ENCODE results near the gene SGSM2. TPM values are rescaled to one million over a fixed set of nuclear protein-coding genes. Genes with fewer than 3 reads are reported as not detected.
A peak's percentile ranks its signal among the peaks of the same experiment; 100 is the strongest.

SGSM2 gene, protein sequence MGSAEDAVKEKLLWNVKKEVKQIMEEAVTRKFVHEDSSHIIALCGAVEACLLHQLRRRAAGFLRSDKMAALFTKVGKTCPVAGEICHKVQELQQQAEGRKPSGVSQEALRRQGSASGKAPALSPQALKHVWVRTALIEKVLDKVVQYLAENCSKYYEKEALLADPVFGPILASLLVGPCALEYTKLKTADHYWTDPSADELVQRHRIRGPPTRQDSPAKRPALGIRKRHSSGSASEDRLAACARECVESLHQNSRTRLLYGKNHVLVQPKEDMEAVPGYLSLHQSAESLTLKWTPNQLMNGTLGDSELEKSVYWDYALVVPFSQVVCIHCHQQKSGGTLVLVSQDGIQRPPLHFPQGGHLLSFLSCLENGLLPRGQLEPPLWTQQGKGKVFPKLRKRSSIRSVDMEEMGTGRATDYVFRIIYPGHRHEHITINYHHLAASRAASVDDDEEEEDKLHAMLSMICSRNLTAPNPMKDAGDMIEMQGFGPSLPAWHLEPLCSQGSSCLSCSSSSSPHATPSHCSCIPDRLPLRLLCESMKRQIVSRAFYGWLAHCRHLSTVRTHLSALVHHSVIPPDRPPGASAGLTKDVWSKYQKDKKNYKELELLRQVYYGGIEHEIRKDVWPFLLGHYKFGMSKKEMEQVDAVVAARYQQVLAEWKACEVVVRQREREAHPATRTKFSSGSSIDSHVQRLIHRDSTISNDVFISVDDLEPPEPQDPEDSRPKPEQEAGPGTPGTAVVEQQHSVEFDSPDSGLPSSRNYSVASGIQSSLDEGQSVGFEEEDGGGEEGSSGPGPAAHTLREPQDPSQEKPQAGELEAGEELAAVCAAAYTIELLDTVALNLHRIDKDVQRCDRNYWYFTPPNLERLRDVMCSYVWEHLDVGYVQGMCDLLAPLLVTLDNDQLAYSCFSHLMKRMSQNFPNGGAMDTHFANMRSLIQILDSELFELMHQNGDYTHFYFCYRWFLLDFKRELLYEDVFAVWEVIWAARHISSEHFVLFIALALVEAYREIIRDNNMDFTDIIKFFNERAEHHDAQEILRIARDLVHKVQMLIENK
- 31.0 and 47.3 TPM in 2 replicates for total RNA-seq (ENCODE audit: low replicate concordance)

DNA sequence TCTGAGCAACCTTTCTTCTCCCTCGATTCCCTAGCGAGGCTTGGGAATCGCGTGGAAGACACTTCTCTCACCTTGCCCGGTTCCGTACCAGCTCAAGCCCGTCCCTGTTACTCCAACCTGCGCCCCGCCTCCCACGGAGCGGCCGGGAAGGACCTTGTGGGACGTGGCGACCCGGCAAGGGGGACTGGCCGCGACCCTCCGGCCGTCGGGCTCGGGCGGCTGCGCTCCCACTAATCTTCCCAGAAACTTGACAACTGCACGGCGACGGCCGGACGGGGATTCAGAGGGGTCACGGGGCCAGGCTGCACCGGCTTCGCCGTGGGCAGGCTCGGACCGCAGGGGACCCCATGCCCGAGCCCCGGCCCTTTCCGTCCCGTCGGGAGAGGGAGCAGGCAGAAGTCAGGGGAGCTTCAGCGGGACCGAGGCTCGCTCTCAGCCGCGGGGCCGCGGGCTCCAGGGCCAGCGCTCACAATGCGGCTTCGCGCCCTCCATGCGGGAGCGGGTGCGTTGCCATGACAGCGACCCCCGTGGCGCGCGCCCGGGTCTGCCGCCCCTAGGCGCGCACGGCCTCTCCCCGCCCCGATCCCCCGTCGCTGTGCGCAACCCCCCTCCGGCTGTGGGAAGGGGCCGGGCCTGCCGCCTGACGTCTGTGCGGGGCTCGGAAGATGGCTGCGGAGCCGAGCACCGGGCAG is at the start of gene SGSM2:
Gene SGSM2, plus strand, starts transcription at position 650 of the 692 bp plus-strand sequence. CDS start 188 bp downstream, outside the sequence.
- peak; percentile 16 for DNase-seq (ENCODE audit: low read depth)
- TF ChIP-seq CTCF (IDR thresholded peaks at IDR 0.05; ENCODE audit: insufficient read depth, low read length) = no peak

GRCh38 chr17:2289878-2290478 is 47.3 kb upstream of the SGSM2 start:
- no peak for TF ChIP-seq CTCF (IDR thresholded peaks at IDR 0.05; ENCODE audit: insufficient read depth, low read length)
- no peak for DNase-seq (ENCODE audit: low read depth)
- H3K4me3 ChIP-seq (ENCODE audit: low read depth, low read length) = no peak overlapping the region

More for the DNA sequence above, at the start of gene SGSM2:
- peak within 1 kb of the TSS; percentile 94 for H3K4me3 ChIP-seq (ENCODE audit: low read depth, low read length)

DNA sequence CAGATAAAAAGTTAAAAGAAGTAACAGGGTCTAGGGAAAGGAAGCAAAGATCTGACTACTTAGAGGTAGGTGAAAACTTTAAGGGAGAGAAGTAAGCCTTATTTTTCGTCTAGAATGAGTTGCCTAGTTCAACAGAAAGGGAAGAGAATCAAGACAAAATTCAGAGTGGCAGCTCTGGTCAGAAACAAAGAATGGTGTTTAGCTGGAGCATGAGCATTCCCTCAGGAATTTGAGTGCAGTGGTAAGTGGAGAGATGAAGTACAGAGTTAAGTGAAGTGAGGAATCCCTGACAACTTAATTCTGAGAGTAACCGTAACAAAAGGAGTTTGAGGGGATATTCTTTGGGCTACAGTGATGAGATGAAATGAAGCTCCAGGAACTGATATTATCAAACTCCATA is 45.2 kb upstream of the SGSM2 start:
- H3K4me3 ChIP-seq (ENCODE audit: low read depth, low read length) = no peak overlapping the region
- DNase-seq (ENCODE audit: low read depth) = no peak
- no peak for TF ChIP-seq CTCF (IDR thresholded peaks at IDR 0.05; ENCODE audit: insufficient read depth, low read length)

DNA sequence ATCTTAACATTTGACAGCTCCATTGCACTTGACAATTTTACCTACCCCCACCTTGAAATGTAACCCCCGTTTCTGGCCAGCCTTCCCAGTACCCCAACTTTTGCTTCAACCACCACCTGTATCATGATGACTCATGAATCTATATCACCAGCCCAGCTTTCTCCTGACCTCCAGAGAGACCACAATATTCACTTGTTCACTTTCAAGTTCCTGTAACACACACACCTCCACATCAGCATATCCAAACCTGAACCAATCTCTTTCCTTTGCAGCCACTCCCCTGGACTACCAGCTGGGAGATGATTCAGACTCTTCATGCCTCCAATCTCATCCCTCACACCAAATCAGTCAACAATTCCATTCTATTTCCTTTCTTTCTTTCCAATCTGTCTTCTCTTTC is 41.7 kb upstream of the SGSM2 start:
- no peak for TF ChIP-seq CTCF (IDR thresholded peaks at IDR 0.05; ENCODE audit: insufficient read depth, low read length)
- no peak for DNase-seq (ENCODE audit: low read depth)
- H3K4me3 ChIP-seq (ENCODE audit: low read depth, low read length) = no peak overlapping the region

DNA sequence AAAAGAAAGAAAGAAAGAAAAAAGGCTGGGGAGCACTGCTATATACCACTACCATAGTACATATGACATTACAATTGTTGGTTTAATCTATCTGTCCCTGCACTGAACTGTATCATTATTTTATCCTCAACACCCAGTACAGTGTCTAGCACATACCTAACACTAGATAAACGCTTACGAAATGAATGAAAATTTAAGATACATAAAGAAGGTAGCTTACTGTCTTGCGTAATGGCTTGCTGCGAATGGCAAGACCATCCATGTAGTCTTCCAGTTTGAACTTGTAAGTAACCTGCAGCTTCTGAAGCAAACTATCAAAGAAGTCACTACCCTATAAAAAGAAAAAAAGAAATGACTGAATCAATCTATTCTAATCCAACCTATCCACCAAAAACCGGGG is 40.3 kb upstream of the SGSM2 start:
- TF ChIP-seq CTCF (IDR thresholded peaks at IDR 0.05; ENCODE audit: insufficient read depth, low read length) = no peak
- no peak overlapping the region for H3K4me3 ChIP-seq (ENCODE audit: low read depth, low read length)
- DNase-seq (ENCODE audit: low read depth) = no peak

GRCh38 chr17:2299136-2299535 is 38.2 kb upstream of the SGSM2 start:
- no peak for TF ChIP-seq CTCF (IDR thresholded peaks at IDR 0.05; ENCODE audit: insufficient read depth, low read length)
- DNase-seq (ENCODE audit: low read depth) = no peak

More at GRCh38 chr17:2299136-2299535, 38.2 kb upstream of the SGSM2 start:
- H3K4me3 ChIP-seq (ENCODE audit: low read depth, low read length) = no peak overlapping the region

Data from fibroblast of the aortic adventitia (primary cell).